NOMO-1 treated with dmso at 0.1 percent for 144 hours (cell line): ENCODE results near the gene TAS2R9.
"Not testable (repeated sequence)": the region's sequence is repeated elsewhere in the genome, so short reads cannot be mapped to it uniquely, and the experiment has no call there.

Experiments used
- DNase-seq: peaks from one replicate; lab custom pipeline; 2025; ENCODE audit not compliant: unreplicated experiment; lab: John Stamatoyannopoulos, UW

The TAS2R9 gene

GRCh38 chr12:10810068-10810467, at the start of gene TAS2R9:
TSS of gene TAS2R9 (minus strand) at chr12:10810168. CDS start at chr12:10810075, 93 bp downstream.
- DNase-seq, result no peak

GRCh38 chr12:10855807-10856206, 45.8 kb upstream of the TAS2R9 start:
- DNase-seq, result no peak

GRCh38 chr12:10853776-10854175, 43.8 kb upstream of the TAS2R9 start:
- no peak for DNase-seq

GRCh38 chr12:10851243-10851858, 41.4 kb upstream of the TAS2R9 start:
- no peak for DNase-seq

GRCh38 chr12:10849425-10849878, 39.5 kb upstream of the TAS2R9 start, which contains the start of gene PRR4:
TSS of gene PRR4 (minus strand) at chr12:10849475. CDS start at chr12:10849437, 38 bp downstream.
- DNase-seq, result no peak

- DNase-seq, result no peak
Observed at GRCh38 chr12:10847744-10848143, 37.8 kb upstream of the TAS2R9 start.

GRCh38 chr12:10842862-10843261, 32.9 kb upstream of the TAS2R9 start:
- no peak for DNase-seq

GRCh38 chr12:10838461-10838860, 28.5 kb upstream of the TAS2R9 start:
- DNase-seq, result no peak

- DNase-seq, result no peak
Observed at GRCh38 chr12:10829994-10830393, 20.0 kb upstream of the TAS2R9 start.

GRCh38 chr12:10826258-10826657, 16.3 kb upstream of the TAS2R9 start, which contains the start of gene TAS2R10:
TSS of gene TAS2R10 (minus strand) at chr12:10826358. CDS start at chr12:10826269, 89 bp downstream.
- DNase-seq, result no peak

- DNase-seq, result no peak
Observed at GRCh38 chr12:10824957-10825356, 15.0 kb upstream of the TAS2R9 start.

GRCh38 chr12:10811883-10812536, 2.0 kb upstream of the TAS2R9 start:
- DNase-seq, result no peak

GRCh38 chr12:10807186-10807585, 2.8 kb downstream of the TAS2R9 start, which contains the start of gene TAS2R8:
TSS of gene TAS2R8 (minus strand) at chr12:10807286. CDS start at chr12:10806980, 306 bp downstream.
- DNase-seq, result no peak

GRCh38 chr12:10802587-10802986, 7.4 kb downstream of the TAS2R9 start, which contains the start of gene TAS2R7:
TSS of gene TAS2R7 (minus strand) at chr12:10802627. CDS start at chr12:10802570, 57 bp downstream.
- DNase-seq, result no peak

- no peak for DNase-seq
Observed at GRCh38 chr12:10801741-10802140, 8.2 kb downstream of the TAS2R9 start.

- DNase-seq, result no peak
Observed at GRCh38 chr12:10794222-10794621, 15.7 kb downstream of the TAS2R9 start.

- not testable (repeated sequence) for DNase-seq
Observed at GRCh38 chr12:10791769-10792168, 18.2 kb downstream of the TAS2R9 start.

GRCh38 chr12:10783252-10783651, 26.7 kb downstream of the TAS2R9 start:
- no peak for DNase-seq

GRCh38 chr12:10779103-10779502, 30.9 kb downstream of the TAS2R9 start:
- DNase-seq, result no peak

- DNase-seq, result no peak
Observed at GRCh38 chr12:10771132-10771733, 38.7 kb downstream of the TAS2R9 start.

GRCh38 chr12:10759657-10760056, 50.3 kb downstream of the TAS2R9 start:
- DNase-seq, result no peak
